NCI-H748 (cell line): ENCODE data around the gene XXYLT1.
"Not testable (repeated sequence)": the region's sequence is repeated elsewhere in the genome, so short reads cannot be mapped to it uniquely, and the experiment has no call there.

Experiments used
- DNase-seq: peaks from one replicate; lab custom pipeline; 2025; ENCODE audit not compliant: unreplicated experiment; lab: John Stamatoyannopoulos, UW

Gene XXYLT1

DNA sequence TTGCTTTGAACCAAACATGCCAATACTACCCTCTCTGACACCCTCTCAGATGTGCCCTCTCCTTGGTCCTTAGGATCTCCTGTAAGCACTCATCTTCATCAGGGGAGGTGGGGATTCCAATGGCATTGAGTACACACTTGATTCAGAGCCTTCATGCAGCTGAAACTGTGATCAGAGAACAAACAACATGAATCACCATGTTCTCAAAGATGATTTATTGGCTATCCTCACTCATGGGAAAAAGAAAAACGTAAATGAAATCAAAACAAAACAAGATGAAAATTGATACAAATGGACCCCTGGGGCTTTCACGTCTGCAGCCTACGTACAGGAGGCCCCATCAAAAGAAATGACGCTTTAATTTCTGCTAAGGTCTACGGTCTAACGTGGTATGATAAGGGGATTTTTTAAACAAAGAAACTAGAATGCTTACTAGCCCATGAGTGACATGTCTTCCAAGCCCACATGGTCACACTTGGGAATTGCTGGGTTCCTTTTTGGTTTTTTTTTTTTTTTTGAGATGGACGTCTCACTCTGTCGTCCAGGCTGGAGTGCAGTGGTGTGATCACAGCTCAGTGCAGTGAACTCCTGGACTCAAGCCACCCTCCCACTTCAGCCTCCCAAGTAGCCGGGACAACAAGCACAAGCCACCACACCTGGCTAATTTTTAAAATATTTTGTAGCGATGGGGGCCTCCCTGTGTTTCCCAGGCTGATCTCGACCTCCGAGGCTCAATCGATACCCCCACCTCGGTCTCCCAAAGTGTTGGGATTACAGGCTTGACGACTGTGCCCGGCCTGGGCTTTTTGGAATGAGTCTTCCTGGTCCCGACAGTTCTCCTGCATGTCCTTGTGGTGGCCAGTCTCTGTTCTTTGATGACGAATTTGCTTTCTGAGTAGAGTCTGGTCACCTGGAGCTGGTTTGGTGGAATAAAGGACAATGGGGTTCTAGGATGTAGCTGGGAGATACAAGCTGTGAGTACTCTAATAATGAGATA, 202.6 kb downstream of the XXYLT1 start:
- DNase-seq = no peak

DNA sequence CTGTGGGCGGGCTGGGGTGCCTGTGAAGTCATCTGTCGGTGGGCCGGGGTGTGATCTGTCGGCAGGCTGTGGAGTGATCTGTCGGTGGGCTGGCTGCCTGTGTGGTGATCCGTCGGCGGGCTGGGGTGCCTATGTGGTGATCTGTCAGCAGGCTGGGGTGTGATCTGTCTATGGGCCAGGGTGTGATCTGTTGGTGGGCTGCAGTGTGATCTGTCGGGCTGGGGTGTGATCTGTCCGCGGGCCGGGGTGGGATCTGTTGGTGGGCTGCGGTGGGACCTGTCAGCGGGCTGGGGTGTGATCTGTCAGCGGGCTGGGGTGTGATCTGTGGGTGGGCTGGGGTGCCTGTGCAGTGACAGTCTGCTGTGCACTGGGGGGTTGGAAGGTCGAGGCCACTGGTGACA, 204.5 kb downstream of the XXYLT1 start:
- no peak for DNase-seq

DNA sequence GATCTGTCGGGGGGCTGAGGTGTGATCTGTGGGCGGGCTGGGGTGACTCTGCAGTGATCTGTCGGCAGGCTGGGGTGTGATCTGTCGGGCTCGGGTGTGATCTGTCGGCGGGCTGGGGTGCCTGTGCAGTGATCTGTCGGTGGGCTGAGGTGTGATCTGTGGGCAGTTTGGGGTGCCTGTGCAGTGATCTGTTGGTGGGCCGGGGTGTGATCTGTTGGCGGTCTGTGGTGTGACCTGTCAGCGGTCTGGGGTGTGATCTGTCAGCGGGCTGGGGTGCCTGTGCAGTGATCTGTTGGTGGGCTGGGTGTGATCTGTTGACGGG, 205.1 kb downstream of the XXYLT1 start:
- DNase-seq = no peak

DNA sequence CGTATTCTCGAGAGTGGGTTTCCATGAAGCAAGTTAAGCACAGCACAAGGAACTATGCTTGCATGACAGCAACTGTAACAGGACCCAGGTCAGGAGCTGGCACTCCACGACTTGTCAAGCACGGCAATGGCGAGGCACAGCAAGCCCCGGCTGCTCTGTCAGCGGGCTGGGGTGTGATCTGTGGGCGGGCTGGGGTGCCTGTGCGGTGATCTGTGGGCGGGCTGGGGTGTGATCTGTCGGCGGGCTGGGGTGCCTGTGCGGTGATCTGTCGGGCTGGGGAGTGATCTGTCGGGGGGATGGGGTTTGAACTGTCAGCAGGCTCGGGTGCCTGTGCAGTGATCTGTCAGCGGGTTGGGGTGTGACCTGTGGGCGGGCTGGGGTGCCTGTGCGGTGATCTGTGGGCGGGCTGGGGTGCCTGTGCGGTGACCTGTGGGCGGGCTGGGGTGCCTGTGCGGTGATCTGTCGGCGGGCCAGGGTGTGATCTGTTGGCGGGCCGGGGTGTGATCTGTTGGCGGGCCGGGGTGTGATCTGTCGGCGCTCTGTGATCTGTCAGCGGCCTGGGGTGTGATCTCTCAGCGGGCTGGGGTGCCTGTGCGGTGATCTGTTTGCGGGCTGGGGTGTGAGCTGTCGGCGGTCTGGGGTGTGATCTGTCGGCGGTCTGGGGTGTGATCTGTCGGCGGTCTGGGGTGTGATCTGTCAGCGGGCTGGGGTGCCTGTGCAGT, 205.7 kb downstream of the XXYLT1 start:
- no peak for DNase-seq

DNA sequence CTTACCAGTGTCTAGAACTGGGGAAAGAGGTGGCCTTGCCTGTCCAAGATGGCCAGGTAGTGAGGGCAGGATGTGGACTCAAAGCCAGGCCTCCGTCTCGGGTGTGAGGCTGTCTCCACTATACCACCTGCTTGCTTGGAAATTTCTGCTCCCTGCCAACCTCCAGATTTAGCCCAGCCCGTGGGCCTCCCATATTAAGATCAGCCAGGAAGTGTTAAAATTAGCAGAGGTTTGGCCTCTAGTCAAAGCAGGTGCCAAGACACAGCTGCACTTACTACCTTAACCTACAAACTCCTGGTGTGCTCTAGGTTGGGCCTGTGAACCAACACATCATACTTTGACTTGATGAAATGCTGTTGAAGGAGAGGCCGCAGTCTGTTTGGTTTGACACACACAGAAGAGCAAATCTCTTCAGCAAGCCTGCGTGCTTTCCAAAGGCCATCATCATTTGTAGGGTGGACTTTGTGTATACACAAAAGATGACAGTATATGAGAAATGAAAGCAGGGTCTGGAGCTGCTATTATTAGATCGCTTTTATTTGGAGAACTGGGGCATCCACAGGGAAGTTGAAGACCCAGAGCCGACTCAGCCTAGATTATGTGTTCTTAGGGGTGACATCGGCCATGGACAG, 206.5 kb downstream of the XXYLT1 start:
- no peak for DNase-seq

DNA sequence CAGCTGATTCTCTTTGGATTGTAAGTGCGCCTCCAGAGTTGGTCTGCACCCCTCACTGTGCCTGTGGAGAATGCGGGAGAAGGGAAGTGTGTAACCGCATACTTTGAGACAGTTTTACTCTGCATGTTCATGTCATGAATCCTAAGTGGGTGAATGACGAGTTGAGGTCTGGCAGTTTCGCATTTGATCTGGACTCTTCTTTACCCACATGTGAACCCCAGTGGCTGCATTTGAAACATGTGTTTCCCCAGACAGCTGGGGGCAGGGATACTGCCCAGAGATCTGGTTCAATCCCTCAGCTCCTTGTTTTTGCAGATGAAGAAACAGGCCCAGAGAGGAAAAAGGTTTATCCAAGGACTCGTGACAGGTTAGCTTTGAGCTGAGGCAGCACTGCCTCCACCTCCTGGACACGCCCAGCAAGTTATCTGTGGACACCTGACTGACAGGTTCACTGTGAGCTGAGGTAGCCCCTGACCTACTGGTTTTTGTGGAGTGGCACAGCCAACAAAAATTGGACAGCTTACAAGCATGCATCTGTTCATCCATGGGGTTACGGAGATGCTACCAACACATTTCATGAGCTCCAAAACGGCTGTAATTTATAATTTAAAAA, 207.3 kb downstream of the XXYLT1 start:
- peak; percentile 18 for DNase-seq

DNA sequence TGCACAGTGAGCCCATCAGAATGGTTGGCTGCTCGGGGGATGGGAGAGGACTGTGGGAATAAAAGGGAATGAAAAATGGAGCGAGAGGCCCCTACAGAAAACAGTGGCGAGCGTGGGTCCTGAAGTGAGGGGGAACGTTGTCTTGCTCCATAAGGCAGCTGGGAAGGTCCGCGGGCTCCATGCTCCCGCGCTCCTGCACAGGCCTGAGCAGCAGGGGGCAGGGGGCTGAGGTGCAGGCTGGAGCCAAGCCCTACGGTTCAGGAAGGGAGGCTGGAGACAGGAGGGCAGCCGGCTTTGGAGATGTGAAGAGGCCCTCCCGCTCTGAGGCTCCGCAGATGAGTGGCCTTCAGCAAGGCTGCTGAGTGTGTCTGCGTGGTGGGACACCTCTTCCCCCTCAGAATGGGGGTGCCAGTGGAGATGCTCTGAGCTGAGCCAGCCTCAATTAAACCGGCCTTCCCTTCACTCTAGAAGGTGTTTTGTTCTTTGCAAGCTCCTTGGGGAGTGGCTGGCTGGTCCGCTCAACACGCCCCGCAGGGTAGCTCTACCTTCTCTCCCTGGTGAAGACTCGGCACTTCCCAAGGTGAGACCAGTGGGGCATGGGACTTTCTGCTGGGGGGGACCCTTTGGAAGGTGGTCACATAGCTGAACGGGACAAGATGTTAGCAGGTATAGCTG, 208.0 kb downstream of the XXYLT1 start:
- DNase-seq = no peak

DNA sequence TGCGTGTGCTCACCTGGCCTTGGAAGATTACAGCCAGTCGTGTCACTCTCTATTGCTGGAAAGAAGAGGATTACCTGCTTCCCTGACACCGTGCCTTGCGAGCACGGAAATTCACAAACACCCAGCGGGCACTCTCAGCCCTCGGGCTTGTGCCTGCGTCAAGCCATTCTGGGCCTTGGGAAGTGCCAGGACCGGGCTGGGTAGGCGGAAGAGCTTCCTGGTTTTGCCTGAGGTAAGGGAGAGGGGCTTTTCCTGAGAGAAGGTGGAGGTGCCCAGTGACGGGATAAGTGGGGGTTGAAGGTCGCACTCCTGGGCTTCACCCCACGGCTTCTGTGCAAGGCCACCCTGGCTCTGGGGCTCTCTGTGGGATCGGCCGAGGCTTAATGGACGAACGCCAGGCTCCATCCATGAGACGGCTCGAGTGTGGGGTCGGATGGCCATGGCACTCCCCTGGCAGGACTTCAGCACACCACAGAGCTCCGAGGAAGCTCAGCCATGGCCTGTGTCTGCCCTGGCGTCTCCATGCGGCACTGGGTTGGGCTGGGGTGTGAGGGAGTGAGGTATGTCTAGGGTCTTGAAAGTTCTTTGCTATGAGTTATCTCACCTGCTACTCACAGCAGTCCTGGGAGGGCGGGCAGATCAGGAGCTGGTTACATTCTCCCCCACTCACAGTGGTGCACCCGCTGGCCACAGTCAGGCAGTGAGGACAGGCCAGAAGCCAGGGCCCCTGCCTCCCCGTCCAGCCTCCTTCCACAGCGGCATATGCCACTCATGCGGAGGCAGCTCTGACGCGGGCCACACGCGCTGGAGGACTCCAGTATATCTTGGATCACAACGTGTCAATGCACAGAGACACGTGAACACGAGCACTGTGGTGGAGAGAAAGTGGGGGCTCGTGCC, 209.0 kb downstream of the XXYLT1 start:
- no peak for DNase-seq

DNA sequence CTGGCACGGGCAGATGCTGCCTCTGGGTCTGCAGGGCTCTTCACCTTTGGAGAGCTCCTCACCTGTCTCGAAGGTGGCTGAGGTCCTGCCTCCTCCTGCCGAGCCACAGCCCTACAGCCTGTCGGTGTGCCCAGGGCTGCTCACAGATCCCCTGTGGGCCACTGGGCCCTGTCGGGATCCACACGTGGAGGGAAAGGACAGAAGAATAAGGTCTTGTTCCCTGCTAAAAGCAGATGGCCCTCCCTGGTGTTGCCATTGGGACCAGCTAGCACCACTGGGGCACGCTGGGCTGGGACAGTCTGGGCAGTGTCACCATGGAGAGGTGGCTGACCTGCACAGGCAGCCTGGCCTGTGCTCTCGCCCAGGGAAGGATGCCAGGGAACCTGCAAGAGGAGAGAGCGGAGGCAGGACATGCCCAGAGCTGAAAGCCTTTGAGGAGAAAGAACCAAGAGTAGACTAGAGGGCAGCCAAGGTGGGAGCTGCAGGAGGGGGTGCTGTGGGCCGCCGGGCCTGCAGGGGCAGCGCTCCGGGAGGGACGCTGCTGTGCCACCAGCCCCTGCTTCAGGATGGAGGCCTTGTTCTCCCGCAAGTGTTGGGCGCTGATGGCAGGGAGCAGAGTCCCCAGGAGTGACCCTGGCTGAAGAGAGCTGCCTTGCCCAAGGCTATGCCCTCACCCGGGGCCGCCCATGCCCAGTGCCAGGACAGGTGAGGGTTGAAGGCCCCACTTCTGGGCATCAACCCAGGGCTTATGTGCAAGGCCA, 210.2 kb downstream of the XXYLT1 start:
- no peak for DNase-seq

DNA sequence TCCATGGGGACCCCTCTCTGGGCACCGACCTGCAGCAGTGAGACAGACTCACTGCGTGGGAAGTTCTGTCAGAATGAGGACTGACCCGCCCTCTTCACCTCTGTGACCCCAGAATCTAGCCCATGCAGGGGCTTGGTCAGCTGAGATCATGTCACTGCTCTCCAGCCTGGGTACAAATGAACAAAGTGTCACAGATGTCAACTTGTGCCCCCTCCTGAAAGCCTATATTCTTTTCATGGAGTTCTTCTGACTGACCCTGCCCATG, 210.8 kb downstream of the XXYLT1 start:
- DNase-seq = no peak

DNA sequence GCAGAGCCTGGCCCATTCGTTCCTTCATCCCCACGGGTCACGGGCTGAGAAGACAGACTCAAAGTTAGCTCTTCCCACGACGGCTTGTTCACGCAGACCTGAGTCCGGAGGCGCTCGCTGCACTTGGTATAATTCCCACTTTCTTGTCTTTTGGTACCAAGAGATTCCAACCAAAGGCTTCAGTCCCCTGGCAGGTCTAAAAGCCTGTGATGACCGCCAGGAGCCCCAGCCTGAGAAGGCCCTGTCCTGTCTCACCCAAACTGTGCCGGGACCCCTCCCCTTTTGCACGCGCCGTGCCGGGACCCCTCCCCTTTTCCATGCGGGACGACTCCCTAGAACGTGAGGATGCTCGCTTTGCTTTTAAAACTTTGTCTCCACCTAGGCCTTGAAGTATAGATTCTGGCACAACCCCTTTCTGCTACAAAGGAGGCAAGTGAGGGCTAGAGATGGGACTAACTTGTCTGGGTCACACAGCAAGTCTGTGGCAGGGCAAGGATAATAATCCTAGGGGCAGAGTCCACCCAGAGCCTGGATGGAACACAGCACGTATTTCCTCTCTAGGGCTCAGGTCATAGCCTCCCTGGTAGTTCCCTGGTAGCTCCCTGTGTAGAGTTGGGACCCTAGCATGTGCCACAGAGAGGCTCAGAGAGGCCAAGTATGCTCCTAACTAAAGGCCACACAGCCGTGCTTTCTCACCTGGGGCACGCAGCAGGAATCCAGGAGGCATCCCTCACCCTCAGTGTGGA, 211.3 kb downstream of the XXYLT1 start:
- DNase-seq = no peak

DNA sequence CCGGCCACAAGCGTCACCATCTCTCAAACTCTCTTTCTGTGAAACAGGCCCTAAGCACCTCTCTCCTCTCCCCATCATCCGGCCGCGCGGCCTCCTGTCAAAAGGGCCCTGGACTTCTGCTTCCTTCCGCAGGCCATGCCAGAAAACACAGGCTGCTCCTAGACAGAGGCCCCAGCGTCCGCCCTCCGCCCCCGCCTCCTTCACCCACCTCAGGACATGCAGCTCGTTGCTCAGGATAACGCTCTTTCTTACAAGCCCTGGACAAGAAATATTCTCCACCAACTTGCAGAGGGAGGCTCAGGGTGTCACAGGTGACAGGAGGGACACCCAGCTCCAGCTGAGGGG, 212.0 kb downstream of the XXYLT1 start:
- DNase-seq = no peak

DNA sequence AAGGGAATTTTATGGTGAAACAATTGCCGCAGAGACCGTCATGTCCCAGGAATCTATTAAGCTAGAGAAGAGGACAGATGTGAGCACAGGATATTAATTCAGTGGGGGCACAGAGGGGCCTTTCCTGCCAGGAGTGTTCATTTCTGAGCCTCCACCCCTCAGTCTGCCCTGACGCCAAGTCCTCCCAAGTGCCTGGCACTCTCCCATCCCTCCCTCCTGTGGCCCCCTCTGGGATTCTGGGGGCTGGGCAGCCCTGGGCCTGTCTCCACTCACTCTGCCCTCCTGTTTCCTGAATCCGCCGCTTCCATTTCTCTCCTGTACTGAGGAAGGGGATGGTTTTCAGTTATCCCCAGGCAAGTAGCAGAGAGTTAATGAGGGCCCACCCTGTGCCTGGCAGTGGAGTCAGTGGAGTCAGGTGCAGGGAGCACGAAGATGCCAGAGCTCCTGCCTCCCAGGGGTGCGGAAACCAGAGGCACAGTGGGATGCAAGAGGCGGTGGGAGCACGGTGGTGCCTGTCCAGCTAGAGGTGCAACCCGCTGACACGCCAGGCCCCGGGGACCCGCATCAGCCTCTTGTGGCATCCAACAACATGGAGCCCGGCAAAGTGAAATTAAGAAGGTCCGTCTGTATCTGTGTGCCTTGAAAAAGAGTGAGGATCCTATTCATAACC, 212.5 kb downstream of the XXYLT1 start:
- DNase-seq = no peak

DNA sequence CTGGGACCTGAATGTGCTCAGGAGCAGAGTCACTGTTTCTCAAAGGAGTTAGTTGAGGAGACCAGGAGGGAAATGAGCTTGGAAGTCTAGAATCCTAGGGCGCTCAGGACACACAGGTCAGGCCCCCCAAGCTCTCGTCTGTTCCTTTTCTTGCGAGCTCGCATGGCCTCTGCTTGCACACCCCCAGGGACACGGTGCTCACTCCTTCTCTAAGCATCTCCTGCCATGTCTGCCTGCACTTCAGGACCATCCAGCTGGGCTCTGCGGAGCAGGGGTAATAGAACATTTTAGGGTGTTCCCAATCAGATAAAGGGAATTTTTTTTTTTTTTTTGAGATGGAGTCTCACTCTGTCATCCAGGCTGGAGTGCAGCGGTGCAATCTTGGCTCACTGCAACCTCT, 213.2 kb downstream of the XXYLT1 start:
- DNase-seq = no peak

DNA sequence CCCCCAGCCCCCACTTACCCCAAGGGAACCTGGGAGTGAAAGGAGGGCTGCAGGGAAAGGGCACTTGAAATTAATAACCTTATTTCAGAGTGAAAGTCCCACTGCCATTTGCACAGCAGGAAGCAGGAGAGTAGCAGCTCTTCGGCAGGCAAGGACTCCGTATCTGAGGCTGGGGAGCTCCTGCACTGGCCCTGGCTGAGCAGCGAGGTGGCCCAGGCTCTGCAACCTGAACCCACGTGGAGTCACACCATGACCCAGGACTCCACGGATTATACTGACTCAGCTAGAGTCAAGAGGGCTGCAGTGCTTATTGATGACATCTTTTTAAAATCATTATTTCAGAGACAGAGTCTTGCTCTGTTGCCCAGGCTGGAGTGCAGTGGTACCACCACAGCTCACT, 214.5 kb downstream of the XXYLT1 start:
- DNase-seq = no peak

DNA sequence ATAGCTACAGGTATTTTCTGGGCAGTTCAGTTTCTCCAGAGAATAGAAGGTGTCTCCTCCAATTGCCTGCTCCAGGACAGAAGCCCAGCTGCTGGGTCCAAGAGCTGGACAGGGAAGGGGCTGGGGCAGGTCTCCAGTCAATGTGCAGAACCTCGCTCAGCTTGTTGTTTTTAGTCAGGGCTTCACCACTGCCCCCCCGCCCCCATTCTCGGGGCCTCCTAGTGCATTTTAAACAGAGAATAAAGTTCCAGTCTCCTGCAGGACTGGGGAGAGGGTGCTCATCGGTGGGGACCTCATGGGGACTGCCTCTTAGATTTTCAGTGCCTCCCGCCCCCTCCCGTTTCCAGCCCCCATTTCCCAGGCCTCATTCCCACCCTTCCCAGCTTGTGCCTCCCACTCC, 216.6 kb downstream of the XXYLT1 start:
- DNase-seq = no peak

DNA sequence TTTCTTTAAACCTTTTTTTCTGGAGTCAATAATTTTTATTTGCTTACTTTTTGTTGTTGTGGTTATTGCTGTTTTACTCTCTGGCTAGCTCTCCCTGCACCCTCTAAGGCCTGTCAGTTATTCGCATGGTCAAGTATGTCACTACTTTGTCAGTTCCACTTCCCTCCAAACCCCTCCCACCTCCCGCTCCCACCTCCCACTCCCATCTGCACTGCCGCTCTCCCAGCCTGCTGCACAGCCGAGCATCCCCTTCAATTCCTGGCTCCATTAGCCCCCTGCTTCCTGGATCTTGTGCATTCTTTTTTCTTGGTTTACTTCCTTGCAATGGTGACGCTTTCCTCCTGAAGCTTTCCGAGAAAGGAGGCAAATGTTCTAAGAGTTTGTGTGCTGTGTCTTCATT, 218.0 kb downstream of the XXYLT1 start:
- DNase-seq = no peak

DNA sequence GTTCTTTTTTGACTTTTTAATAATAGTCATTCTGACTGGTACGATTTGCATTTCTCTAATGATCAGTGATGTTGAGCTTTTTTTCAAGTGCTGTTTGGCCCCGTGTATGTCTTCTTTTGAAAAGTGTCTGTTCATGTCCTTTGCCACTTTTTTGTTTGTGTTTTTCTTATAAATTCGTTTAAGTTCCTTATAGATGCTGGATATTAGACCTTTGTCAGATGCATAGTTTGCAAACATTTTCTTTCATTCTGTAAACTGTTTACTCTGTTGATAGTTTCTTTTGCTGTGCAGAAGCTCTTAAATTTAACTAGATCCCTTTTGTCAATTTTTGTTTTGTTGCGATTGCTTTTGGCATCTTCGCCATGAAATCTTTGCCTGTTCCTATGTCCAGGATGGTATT, 220.7 kb downstream of the XXYLT1 start:
- DNase-seq = not testable (repeated sequence)
